ENCODE measurements around the gene CYREN. TPM values are rescaled to one million over a fixed set of nuclear protein-coding genes. Genes with fewer than 3 reads are reported as not detected.

The CYREN gene
- total RNA-seq, 2 experiments from 2014 or later, result 69.4 to 81.9 TPM

DNA sequence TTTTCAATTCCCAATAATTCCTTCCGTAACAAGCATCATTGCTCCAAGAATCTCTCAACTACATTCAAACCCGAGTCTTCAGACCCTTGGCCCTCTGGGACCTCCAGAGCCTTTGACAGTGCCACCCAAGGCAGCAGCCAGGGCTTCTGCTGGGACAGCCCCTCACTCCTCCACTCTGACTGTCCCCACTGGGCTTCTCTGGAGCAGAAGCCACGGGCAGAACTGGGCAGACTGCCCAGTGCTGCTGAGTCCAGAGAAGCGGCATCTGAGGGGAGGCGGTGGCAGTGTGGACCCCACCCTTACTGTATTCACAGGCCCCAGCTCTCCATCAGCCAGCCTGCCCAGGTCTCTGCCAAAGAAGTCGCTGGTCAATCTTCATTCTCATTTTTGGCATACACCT is 8.8 kb downstream of the CYREN start:
- H2AFZ ChIP-seq (ENCODE audit: low read length), result peak overlapping the region; percentile 48; the same call in 1 of the 2 replicates
- no peak for TF ChIP-seq EZH2phosphoT487 (IDR thresholded peaks at IDR 0.05; ENCODE audit: borderline replicate concordance, low read depth, low read length)
- TF ChIP-seq, protein P1, sequence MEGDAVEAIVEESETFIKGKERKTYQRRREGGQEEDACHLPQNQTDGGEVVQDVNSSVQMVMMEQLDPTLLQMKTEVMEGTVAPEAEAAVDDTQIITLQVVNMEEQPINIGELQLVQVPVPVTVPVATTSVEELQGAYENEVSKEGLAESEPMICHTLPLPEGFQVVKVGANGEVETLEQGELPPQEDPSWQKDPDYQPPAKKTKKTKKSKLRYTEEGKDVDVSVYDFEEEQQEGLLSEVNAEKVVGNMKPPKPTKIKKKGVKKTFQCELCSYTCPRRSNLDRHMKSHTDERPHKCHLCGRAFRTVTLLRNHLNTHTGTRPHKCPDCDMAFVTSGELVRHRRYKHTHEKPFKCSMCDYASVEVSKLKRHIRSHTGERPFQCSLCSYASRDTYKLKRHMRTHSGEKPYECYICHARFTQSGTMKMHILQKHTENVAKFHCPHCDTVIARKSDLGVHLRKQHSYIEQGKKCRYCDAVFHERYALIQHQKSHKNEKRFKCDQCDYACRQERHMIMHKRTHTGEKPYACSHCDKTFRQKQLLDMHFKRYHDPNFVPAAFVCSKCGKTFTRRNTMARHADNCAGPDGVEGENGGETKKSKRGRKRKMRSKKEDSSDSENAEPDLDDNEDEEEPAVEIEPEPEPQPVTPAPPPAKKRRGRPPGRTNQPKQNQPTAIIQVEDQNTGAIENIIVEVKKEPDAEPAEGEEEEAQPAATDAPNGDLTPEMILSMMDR (conservative IDR thresholded peaks at IDR 0.05; ENCODE audit: low read length), result no peak
- intact Hi-C loops (cut with micrococcal nuclease; ENCODE audit: unreplicated experiment), result loop anchor here (2.0 kb wide), 1 partner anchor 815 kb away; the partner anchor contains the start of gene MTPN

DNA sequence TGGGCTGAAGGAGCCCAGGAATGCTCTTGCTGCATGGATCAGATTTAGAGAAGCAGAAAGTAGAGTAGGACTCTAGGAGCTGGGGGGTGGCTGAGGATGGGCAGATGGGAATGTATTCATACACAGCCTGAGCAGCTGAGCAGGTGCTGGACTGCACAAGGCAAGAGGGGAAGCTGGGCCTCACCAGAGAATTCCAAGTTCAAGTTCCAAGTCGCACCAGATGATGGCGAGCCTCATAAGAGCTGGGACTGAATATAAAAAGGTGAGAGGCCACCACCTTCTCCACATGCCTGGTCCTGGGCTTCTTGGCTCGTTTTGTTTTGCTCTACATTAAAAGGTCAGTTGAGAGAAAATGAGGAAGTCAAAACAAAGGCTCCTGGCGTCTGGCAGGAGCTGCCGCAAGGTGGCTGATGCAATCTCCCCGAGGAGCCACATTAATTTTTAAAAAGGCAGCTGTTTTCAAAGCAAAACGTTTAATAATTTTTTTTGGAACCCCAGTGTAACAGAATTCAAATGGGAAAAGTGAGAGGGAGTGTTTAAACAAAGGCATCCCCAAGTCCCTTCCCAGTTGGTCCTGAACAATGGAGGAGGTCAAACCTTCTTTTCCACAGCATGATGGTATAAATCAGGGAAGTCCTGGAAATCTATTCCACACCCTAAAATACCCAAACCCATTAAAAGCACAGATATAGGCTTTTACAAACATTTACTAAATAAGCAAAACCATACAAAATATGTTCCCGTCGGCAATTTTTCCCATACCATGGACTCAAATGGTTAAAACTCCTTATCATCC is 9.5 kb downstream of the CYREN start:
- Histone ChIP-seq H3K9me3 (ENCODE audit: low read length) (peaks cover 42% of the 10 kb centered on the region), H3K79me2 (ENCODE audit: insufficient read depth, low read depth, low read length) (no peaks in the 10 kb centered on the region), H3K4me1 (ENCODE audit: insufficient read depth, low read length, poor library complexity, severe bottlenecking) (peaks cover 25% of the 10 kb centered on the region), H2AFZ (ENCODE audit: low read length) (peak overlapping the region; percentile 48; the same call in 1 of the 2 replicates), H3K4me3 (ENCODE audit: low read depth, low read length, poor library complexity, severe bottlenecking) (no peak overlapping the region), H3K4me2 (ENCODE audit: low read length) (peak overlapping the region; percentile 51), H4K20me1 (ENCODE audit: insufficient read depth, low read length) (no peaks in the 10 kb centered on the region), H3K27ac (ENCODE audit: low read depth, low read length, poor library complexity, severe bottlenecking) (peak overlapping the region; percentile 64), H3K36me3 (ENCODE audit: insufficient read depth, low read length) (peaks cover 71% of the 10 kb centered on the region), H3K9me2 (ENCODE audit: insufficient read depth, low read length) (no peaks in the 10 kb centered on the region)
- peak; percentile 70 for DNase-seq (ENCODE audit: low spot score)
- CTCF ChIA-PET (ENCODE audit: unreplicated experiment), result interaction anchor here (0.9 kb wide), 1 partner anchor 8 kb away, joined by 6 read pairs; no protein-coding TSS in a partner anchor
- intact Hi-C loops (cut with micrococcal nuclease; ENCODE audit: unreplicated experiment), result loop anchor here (2.0 kb wide), 1 partner anchor 816 kb away; the partner anchor contains the start of gene MTPN
- BruUV-seq (replicated peaks), result TSS peak; percentile 8
- POLR2A ChIA-PET, result interaction anchor here (0.6 to 2.9 kb wide), 8 partner anchors 9 to 1919 kb away, joined by 3 to 34 read pairs (median 4); partner anchors contain the start of genes CYREN and TMEM140
- TF ChIP-seq, protein P1 (conservative IDR thresholded peaks at IDR 0.05; ENCODE audit: low read length), result no peak; the same call in 1 of the 2 replicates
- TF ChIP-seq EZH2phosphoT487 (IDR thresholded peaks at IDR 0.05; ENCODE audit: borderline replicate concordance, low read depth, low read length), result no peak

More for the DNA sequence above, 8.8 kb downstream of the CYREN start:
- Histone ChIP-seq H3K4me1 (ENCODE audit: insufficient read depth, low read length, poor library complexity, severe bottlenecking) (peaks cover 25% of the 10 kb centered on the region), H3K9me2 (ENCODE audit: insufficient read depth, low read length) (no peaks in the 10 kb centered on the region), H3K36me3 (ENCODE audit: insufficient read depth, low read length) (peaks cover 77% of the 10 kb centered on the region), H3K9me3 (ENCODE audit: low read length) (peaks cover 35% of the 10 kb centered on the region), H4K20me1 (ENCODE audit: insufficient read depth, low read length) (no peaks in the 10 kb centered on the region), H3K4me3 (ENCODE audit: low read depth, low read length, poor library complexity, severe bottlenecking) (no peak overlapping the region), H3K79me2 (ENCODE audit: insufficient read depth, low read depth, low read length) (no peaks in the 10 kb centered on the region), H3K27ac (ENCODE audit: low read depth, low read length, poor library complexity, severe bottlenecking) (peak overlapping the region; percentile 64), H3K4me2 (ENCODE audit: low read length) (0 out of 2 replicates have a peak overlapping the region, but pooled peaks have one; percentile 51)
- BruUV-seq (replicated peaks), result no TSS peak
- CTCF ChIA-PET (ENCODE audit: unreplicated experiment), result interaction anchor here (0.9 kb wide), 1 partner anchor 8 kb away, joined by 6 read pairs; no protein-coding TSS in a partner anchor
- POLR2A ChIA-PET, result interaction anchor here (0.6 to 2.9 kb wide), 5 partner anchors 9 to 1920 kb away, joined by 3 to 34 read pairs (median 4); partner anchors contain the start of genes CYREN and TMEM140
- no peak for DNase-seq (ENCODE audit: low spot score)
